IPS-NIHi7 (cell line): ENCODE results near the gene CASP10.

ENCODE experiments used
- DNase-seq: peaks from one replicate; pipeline ENCODE4 v3.0.0; 2012; ENCODE audit warnings: mixed read lengths; ENCODE audit errors: extremely low spot score

CASP10 gene

DNA sequence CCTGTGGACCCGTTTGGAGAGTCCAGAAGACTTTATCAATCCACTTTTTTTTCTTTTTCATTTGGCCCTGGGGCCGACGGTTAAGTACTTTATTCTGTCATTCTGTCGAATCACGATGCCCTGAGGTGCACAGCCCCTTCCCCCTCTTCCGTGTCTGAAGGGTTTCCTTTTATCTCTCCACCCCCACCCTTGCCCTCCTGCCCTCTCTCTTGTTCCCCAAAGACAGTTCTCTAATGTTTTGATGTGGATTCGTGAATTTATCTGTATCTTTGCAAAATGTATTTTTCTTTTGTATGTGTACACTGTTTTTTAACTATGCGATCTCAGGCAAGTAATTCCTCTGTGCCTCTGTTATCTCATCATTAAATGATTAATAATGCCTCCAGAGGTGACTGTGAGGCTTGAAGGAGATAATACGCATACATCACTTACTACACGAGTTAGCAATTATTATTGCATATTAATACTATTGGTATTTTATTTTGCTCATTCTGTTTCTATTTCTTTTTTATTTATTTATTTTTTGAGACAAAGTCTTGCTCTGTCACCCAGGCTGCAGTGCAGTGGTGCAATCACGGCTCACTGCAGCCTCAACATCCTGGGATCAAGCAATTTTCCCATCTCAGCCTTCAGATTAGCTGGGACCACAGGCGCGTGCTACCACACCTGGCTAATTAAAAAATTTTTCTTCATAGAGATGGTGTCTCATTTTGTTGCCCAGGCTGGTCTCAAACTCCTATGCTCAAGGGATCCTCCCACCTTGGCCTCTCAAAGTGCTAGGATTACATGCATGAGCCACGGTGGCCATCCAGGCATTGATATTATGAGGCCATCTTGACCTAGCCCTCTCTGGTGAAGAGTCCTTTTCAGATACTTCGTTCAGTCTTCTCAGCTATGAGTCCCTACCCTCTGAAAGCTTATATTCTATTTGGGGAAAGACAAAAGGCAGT lies 76.0 kb downstream of the CASP10 start:
- no peak for DNase-seq

DNA sequence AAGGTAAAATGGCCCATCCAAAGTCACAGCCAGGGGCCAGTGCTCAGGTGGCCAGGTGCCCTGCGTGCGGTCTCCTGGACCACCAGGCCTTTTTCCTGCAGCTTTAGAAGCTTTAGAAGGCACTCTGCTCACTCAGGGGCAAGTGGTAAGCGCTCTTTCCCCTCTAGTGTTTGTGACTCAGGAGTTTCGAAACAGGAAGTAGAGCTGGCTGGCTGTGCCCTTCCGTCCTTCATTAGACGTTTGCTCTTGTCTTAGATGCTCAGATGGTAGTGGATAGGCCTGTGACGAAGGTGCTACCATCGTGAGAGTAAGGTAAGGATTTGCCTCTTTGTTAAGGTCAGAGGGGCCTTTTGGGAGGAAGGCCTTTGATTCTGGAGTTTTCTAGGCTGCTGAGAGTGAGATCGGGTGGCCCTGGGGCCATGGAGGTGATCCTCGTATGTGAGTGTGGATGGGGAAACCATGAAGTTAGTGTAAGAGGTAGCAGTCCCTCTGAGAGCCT lies 77.4 kb downstream of the CASP10 start, which contains the start of gene CASP8:
TSS of gene CASP8 (plus strand) at position 235 of the 499 bp plus-strand sequence. CDS start 5,951 bp downstream, outside the sequence.
- DNase-seq, result no peak

DNA sequence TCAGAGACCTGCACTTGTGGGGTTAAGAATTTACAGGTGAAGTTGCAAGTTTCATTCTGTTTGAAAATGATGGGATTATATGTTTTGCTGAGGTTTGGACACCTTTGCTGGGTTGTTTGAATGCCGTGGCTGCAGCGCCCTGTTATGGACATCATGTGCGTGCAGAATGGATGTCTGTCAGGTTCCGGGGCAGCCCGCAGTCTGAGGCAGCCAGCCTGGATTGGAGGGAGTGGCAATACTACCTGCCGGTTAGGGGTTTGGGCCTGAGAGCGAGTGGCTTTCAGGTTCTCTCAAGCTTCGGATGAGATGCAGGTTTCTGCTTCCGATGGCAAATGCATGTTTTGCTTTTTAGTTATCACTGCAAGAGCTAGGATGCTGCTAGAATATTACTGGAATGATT lies 78.5 kb downstream of the CASP10 start:
- DNase-seq, result no peak

DNA sequence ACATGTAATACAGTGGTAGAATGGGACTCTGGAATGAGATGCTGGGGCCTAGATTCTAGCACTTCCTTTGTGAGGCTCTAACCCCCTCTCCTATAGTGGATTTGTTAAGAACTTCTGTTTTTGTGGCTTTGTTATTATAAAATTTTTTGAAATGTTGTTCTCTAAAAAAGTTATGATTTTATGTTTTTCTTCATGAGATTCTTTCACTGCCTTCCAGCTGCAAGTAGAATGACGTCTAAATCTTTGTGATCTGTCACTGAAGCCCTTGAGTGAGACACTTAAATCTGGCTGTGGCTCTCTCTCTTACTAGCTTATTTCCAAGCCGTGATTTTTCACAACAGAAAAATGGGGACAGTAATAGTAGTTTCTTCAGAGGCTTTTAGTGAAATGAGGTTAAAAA lies 79.0 kb downstream of the CASP10 start:
- no peak for DNase-seq

DNA sequence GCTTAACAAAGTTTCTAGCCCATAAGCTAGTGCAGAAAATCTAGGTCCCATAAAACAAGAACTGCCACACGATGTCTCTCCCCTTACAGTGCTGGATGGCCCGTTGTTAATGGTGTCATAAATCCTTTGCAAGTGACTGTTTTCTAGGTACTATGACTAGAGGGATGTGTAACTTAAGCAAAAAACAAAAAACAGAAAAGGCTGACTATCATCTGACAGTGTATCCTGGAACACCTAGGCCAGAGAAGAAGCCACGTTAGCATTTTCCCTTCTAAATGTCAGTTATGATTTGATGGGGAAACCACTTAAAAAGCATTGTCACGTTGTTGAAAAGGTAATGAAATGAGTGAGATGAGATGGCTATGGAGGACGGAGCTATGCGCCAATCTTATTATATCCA lies 79.8 kb downstream of the CASP10 start:
- no peak for DNase-seq

DNA sequence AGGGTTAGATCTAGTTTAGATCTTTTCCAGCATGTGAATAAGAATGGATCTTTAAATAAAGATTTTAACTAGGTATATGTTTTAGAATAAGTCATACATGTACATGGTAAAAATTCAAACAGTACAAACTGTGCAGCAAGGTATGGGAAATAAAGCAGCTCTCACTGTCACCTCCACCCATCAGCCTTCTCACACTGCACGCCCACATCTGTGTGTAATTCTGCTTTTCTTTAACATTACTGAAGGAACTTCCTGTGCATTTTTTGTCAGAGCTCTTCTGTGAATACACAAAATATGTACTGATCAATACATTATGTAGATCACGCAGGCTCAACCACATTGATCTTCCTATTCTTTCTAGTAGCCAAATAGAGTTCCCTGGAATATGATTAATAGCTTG lies 80.8 kb downstream of the CASP10 start:
- DNase-seq, result no peak

DNA sequence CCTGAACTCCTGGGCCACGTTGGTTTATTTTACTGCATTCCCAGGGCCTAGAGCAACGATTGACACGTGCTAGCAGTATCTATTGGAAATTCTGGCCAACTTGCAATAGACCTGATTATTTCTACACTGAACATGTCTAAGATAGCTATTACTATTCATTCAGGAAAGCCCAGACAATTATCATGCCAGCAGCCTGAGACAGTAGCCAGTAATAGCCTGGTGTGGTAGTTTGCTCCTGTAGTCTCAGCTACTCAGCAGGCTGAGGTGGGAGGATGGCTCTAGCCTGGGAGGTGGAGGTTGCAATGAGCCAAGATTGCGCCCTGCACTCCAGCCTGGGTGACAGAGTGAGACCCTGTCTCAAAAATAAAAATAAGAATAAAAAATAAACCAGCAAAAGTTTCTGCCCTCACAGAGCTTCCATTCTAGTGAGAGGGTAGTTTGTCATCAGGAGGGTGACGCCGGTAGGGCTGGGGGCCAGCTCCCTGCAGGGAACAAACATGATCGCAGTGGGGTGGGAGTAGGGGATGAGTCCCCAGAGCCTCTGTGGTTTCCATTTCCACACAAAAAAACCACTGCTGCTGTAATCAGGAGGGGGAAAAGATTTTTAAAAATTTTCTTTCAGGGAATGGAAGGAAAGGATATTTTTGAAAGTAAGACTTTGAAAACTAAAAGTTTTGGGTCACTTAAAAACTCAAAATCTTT lies 81.7 kb downstream of the CASP10 start:
- DNase-seq, result no peak

DNA sequence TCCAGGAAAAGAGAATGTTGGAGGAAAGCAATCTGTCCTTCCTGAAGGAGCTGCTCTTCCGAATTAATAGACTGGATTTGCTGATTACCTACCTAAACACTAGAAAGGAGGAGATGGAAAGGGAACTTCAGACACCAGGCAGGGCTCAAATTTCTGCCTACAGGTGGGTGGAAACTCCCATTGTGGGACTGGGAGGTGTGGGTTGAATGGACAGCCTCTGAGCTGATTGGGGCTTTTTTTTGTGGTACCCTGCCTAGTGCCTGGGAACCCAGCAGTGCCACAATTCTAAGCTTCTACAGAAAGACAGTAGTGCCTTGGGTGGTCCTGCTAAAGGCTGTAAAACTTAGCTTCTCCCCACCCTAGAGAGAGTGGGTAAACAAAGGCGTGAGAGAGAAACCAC lies 83.7 kb downstream of the CASP10 start:
- DNase-seq, result no peak

DNA sequence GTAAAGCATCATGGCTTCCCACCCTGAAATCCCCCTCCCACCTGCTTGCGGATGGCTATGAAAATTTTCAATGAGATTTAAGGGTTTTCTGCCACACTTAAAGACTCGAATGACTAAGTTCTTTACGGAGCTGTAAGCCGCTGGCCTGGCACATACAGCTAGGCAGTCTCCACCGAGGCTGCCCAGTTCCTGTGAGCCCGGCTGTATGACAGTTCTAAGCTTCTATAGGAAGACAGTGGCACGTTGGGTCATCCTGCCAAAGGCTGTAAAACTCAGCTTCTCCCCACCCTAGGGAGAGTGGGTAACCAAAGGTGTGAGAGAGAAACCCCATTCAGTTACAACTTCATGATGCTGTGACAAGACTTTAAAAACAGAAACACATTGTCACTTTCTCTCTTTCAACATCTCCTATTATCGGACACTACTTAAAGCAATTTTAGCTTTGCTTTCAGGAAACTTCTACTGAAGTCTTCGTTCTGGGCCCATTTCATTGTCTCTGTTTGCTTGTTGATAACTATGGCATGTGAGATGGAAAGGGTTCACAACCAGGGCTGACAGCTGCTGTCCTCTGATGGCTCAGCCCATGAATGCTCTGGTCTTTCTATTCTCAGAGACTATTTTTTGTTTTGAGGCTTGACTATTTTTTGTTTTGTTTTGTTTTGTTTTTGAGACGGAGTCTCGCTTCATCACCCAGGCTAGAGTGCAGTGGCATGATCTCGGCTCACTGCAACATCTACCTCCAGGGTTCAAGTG lies 84.5 kb downstream of the CASP10 start:
- DNase-seq, result no peak

DNA sequence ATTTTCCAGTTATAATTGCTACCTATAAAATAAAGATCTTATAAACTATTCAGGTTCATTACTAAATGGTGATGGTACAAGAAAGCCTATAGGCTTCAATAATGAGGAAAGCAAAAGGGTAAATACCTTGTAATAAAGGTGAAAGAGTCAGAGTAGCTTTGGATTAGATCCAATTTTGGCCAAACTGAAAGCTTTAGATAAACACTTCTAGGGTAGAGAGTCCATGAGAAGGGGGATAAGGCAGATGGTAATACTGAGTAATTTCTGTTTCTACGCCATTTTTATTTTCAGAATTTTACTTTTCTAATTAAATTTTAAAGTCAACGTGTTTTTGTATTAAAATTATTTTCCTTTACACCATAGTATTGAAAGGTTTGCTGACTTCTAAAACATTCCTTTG lies 86.8 kb downstream of the CASP10 start:
- no peak for DNase-seq

DNA sequence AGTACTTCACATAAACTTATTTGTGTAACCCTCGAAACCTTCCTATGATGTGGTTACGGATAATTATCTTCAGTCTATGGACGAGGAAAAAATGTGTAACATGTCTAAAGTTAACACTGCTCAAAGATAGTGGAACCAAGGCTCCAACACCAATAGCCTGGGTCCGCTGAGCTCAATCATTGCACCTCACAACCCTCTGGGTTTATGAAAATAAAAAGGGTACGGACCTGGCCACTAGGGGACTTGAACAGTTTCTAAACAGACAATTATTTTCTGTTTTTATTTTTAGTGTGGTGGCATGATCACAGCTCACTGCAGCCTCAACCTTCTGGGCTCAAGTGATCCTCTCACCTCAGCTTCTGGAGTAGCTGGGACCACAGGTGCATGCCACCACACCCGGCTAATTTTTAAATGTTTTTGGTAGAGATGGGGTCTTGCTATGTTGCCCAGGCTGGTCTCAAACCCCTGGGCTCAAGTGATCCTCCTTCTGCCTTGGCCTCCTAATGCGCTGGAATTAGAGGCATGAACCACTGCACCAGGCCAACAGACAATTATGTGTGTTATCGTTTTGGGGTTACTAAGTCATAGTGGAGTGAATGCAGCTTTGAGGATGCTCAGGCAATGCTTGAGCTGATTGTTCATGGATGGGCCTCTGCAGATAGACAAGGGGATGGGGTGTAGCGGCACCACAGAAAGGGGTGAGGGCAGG lies 87.5 kb downstream of the CASP10 start:
- DNase-seq, result no peak

DNA sequence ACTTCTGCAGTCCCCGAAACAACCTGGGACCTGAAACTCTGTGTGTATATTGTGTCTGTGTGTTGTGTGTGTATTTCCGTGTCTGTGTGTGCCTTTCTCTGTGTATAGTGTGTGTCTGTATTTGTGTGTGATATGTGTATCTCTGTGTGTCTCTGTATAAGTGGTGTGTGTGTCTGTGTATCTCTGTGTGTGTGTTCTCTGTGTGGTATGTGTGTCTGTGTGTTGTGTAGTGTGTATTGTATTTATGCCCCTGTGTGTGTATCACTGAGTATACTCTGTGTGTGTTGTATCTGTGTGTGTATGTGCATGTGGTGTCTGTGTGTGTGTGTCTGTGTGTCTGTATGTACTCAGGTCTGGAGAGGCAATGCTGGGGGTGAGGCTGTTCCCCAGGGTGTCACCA lies 89.0 kb downstream of the CASP10 start:
- DNase-seq, result no peak

DNA sequence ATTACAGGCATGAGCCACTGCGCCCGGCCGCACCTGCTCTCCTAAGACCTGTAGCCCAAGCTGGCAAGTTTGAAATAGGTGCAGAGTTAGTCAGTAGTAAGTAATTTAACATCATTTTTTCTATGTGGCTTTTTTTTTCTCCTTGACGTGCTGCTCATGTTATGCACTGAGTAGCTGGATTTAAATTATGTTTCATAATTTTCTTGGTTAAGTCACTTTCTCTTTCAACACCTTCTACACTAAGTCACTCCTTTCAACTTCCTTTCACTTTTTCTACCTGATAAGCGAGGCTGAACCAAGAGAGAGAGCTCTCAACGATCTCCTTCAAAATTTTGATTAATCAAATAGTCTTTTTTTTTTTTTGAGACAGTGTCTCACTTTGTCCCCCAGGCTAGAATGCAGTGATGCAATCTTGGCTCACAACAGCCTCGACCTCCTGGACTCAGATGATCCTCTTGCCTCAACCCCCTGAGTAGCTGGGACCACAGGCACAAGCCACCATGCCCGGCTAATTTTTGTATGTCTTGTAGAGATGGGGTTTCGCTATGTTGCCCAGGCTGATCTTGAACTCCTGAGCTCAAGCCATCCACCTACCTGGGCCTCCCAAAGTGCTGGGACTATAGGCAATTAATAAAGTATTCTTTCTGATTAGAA lies 90.5 kb downstream of the CASP10 start:
- no peak for DNase-seq

DNA sequence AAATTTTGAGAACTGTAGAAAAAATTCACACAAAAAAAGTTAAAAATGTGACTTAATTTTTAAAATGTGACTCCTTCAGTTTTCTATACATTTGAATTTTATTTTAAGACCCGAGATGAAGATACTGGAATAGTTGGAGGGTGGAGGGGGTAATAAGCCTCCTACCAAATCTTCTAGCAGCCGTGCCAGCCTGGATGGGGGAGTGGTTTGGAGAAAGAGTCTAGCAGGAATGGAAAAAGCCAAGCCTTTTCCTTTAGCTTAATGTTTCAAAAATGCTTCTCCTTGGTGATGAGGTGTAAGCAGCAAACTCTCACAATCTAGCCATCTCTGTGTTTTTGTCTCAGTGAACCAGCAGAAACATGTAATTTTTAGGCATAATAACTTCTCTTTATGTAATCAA lies 92.1 kb downstream of the CASP10 start:
- DNase-seq, result no peak

DNA sequence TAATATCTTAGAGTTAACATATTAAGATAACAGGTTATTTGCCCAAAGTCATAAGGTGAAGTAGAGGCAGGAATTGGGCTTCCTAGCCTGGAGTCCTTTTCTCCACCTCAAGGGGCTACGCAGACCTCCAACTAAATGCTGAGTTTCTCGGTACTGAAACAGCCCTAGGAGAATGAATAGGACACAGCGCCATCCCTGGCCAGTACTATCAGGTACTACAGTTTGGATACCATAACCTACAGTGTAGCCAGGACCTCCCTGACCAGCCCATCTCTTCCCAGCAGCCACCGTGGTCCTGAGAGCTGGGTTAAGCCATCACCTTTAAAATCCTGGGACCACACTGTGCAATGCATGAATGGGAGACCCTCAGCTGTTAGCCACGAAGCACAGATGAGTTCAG lies 93.0 kb downstream of the CASP10 start:
- peak; percentile 80 for DNase-seq

DNA sequence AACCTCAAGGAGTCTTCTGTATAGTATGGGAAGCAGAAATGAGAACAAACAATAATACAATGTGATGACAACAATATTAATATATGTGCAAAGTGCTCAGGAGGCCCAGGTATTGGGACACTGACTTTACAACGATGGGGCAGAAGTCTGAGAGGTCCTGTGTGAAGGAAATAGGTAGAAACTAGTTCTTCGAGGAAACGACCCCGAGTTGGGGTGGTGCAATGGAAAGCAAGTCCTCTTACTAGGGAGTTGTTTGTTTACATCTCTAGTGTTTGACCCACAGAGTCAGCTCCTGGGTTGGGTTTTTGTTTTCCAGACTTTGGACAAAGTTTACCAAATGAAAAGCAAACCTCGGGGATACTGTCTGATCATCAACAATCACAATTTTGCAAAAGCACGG lies 93.6 kb downstream of the CASP10 start:
- DNase-seq, result no peak
